Kidney capillary endothelial cell (primary cell): ENCODE data around the gene TP53BP1.

Source experiments
- DNase-seq: peaks from one replicate; pipeline ENCODE4 v3.0.0-alpha.2; 2018; ENCODE audit warnings: low spot score

The TP53BP1 gene

GRCh38 chr15:43517354-43518196 lies 24.6 kb upstream of the TP53BP1 start, which contains the start of gene MAP1A:
MAP1A (plus strand) TSS chr15:43517608; CDS start chr15:43521474, 3,866 bp downstream.
- DNase-seq = no peak

GRCh38 chr15:43516801-43517353 lies 23.9 kb upstream of the TP53BP1 start:
- no peak for DNase-seq

GRCh38 chr15:43516185-43516584 lies 23.2 kb upstream of the TP53BP1 start:
- no peak for DNase-seq

GRCh38 chr15:43515741-43516140 lies 22.8 kb upstream of the TP53BP1 start:
- no peak for DNase-seq

- no peak for DNase-seq
Measured at GRCh38 chr15:43514241-43515057, 21.5 kb upstream of the TP53BP1 start.

- DNase-seq = peak; percentile 56
Measured at GRCh38 chr15:43513550-43513949, 20.6 kb upstream of the TP53BP1 start.

- no peak for DNase-seq
Measured at GRCh38 chr15:43511012-43511885, 18.3 kb upstream of the TP53BP1 start.

GRCh38 chr15:43510200-43511011 lies 17.4 kb upstream of the TP53BP1 start:
- peak; percentile 99 for DNase-seq

GRCh38 chr15:43509660-43510199 lies 16.8 kb upstream of the TP53BP1 start:
- DNase-seq = no peak

GRCh38 chr15:43508991-43509659 lies 16.2 kb upstream of the TP53BP1 start:
- no peak for DNase-seq

- DNase-seq = no peak
Measured at GRCh38 chr15:43508421-43508820, 15.5 kb upstream of the TP53BP1 start.

- DNase-seq = no peak
Measured at GRCh38 chr15:43505738-43506137, 12.8 kb upstream of the TP53BP1 start.

- DNase-seq = no peak
Measured at GRCh38 chr15:43499635-43500034, 6.7 kb upstream of the TP53BP1 start.

GRCh38 chr15:43498990-43499389 lies 6.0 kb upstream of the TP53BP1 start:
- no peak for DNase-seq

GRCh38 chr15:43493703-43494472 lies 932 bp upstream of the TP53BP1 start:
- DNase-seq = no peak

GRCh38 chr15:43492266-43492665 lies 690 bp downstream of the TP53BP1 start:
- no peak for DNase-seq

GRCh38 chr15:43489191-43489590 lies 3.8 kb downstream of the TP53BP1 start:
- no peak for DNase-seq

GRCh38 chr15:43488790-43489189 lies 4.2 kb downstream of the TP53BP1 start:
- no peak for DNase-seq

- no peak for DNase-seq
Measured at GRCh38 chr15:43487271-43487895, 5.6 kb downstream of the TP53BP1 start.
